K562 (cell line): Measurements from ENCODE around the gene UNC5B. TPM values are rescaled to one million over a fixed set of nuclear protein-coding genes. Genes with fewer than 3 reads are reported as not detected.
A peak's percentile ranks its signal among the peaks of the same experiment; 100 is the strongest.

Source experiments
- ATAC-seq: fragments of 200-7000 bp; cut with Tn5 transposase; 3 replicates; pipeline ENCODE4 v1.9.1; 2020; ENCODE audit warnings: moderate library complexity
- BruUV-seq: library from RNA; stranded (reverse); fragments of 400-500 nt; replicated peaks from 2 replicates; lab custom pipeline; 2021; lab: Mats Ljungman, UMichigan
- CTCF ChIA-PET: fragments of 300-600 bp; formaldehyde crosslinking; extraction: SDS; loops from one replicate; lab custom pipeline; 2021; ENCODE audit warnings: low intra/inter-chr PET ratio; lab: Yijun Ruan, JAX
- POLR2A ChIA-PET: fragments of 300-600, 350-650 bp; sonication (Branson Sonifier 250); formaldehyde crosslinking; extraction: SDS; loops from one replicate; lab custom pipeline; 2021; ENCODE audit warnings: antibody characterized with exemption, inconsistent platforms; lab: Yijun Ruan, JAX
- DNase-seq, 4 experiments: peaks; one replicate each; pipeline versions ENCODE4 v3.0.0 to v3.0.0-alpha.2; 2011 to 2018; ENCODE audit warnings: low spot score in 3 of 4, mixed read lengths in 3 of 4; ENCODE audit errors: extremely low read depth in 1 of 4
- FAIRE-seq: peaks from 2 replicates; lab custom pipeline; 2011; peaks lifted over from hg19 to GRCh38; lab: Jason Lieb, UNC
- H2AFZ ChIP-seq: 2 replicates; pipeline ENCODE4 v1.6.0; 2011; ENCODE audit warnings: low read depth, low read length, control low read depth, inconsistent platforms
- H3K27ac ChIP-seq: fragments of 200-600 bp; 3 replicates; pipeline ENCODE4 v1.8.0; 2011; ENCODE audit warnings: low read depth, mild to moderate bottlenecking, control low read depth, inconsistent platforms, low read length, moderate library complexity, mixed read lengths; ENCODE audit errors: extremely low read depth
- H3K27me3 ChIP-seq, 2 experiments: fragments of 300-600 bp in 1 of 2; 2 replicates in 1 of 2; 3 replicates in 1 of 2; pipeline versions ENCODE4 v1.6.0 to v1.8.0; 2011; ENCODE audit warnings: inconsistent platforms in 2 of 2, low read length in 2 of 2, mild to moderate bottlenecking in 1 of 2, mixed read lengths in 1 of 2, moderate library complexity in 1 of 2; ENCODE audit not compliant: control insufficient read depth in 2 of 2, insufficient read depth in 2 of 2
- H3K36me3 ChIP-seq: fragments of 300-600 bp; 3 replicates; pipeline ENCODE4 v1.8.0; 2011; ENCODE audit warnings: mild to moderate bottlenecking, low read length, inconsistent platforms; ENCODE audit not compliant: control insufficient read depth, insufficient read depth
- H3K4me1 ChIP-seq, 2 experiments: fragments of 200-600 bp in 1 of 2; replicated peaks in 1 of 2; 2 replicates in 1 of 2; 3 replicates in 1 of 2; pipeline versions ENCODE4 v1.5.1 to v1.8.0; 2011; ENCODE audit warnings: inconsistent platforms in 2 of 2, low read length in 2 of 2, mild to moderate bottlenecking in 1 of 2, mixed read lengths in 1 of 2, moderate library complexity in 1 of 2; ENCODE audit not compliant: control insufficient read depth in 2 of 2, insufficient read depth in 2 of 2
- H3K4me2 ChIP-seq: 2 replicates; pipeline ENCODE4 v1.6.1; 2011; ENCODE audit warnings: low read length, control low read depth, inconsistent platforms, mixed read lengths; ENCODE audit not compliant: insufficient read depth
- H3K4me3 ChIP-seq: fragments of 200-600 bp; sonication (generic), shearing (Covaris generic); 2 replicates; pipeline ENCODE4 v1.5.1; 2016; ENCODE audit warnings: control low read depth, inconsistent platforms
- H3K79me2 ChIP-seq: fragments of 200-600 bp; 3 replicates; pipeline ENCODE4 v1.8.0; 2011; ENCODE audit warnings: low read length, inconsistent platforms; ENCODE audit not compliant: control insufficient read depth, insufficient read depth
- H3K9ac ChIP-seq, 2 experiments: 2 replicates each; pipeline versions ENCODE4 v1.6.0 to v1.6.1; 2011; ENCODE audit warnings: low read depth in 2 of 2, low read length in 2 of 2, control low read depth in 1 of 2, inconsistent platforms in 1 of 2, mild to moderate bottlenecking in 1 of 2, mixed read lengths in 1 of 2; ENCODE audit not compliant: insufficient read depth in 1 of 2
- H3K9me1 ChIP-seq: one replicate; pipeline ENCODE4 v1.6.0; 2011; ENCODE audit warnings: inconsistent platforms, mild to moderate bottlenecking, low read length, moderate library complexity; ENCODE audit not compliant: control insufficient read depth, insufficient read depth
- H3K9me3 ChIP-seq: replicated peaks from 2 replicates; pipeline ENCODE4 v1.5.1; 2011; ENCODE audit warnings: low read depth, low read length, inconsistent platforms; ENCODE audit not compliant: control insufficient read depth, insufficient read depth
- H4K20me1 ChIP-seq: replicated peaks from 2 replicates; pipeline ENCODE4 v1.6.1; 2011; ENCODE audit warnings: low read length, inconsistent platforms, mixed read lengths; ENCODE audit not compliant: control insufficient read depth, insufficient read depth
- CCAR2 ChIP-seq: fragments of 200-400 bp; formaldehyde crosslinking; IDR thresholded peaks from 2 replicates; pipeline ENCODE4 v1.6.1; 2017; ENCODE audit warnings: mild to moderate bottlenecking, low read depth, low read length
- LEF1 ChIP-seq: fragments of 450-650 bp; IDR thresholded peaks from 2 replicates; pipeline ENCODE4 v1.6.1; 2016; ENCODE audit warnings: mild to moderate bottlenecking
- MBD1 ChIP-seq: fragments of 250-450 bp; sonication (Bioruptor Pico); IDR thresholded peaks from 2 replicates; pipeline ENCODE4 v1.8.0; 2022; ENCODE audit warnings: inconsistent platforms
- MCM2 ChIP-seq: fragments of 450-650 bp; IDR thresholded peaks from 2 replicates; pipeline ENCODE4 v1.6.1; 2017; ENCODE audit warnings: low read depth, mild to moderate bottlenecking
- NELFE ChIP-seq: IDR thresholded peaks from 2 replicates; pipeline ENCODE4 v1.6.1; 2011; ENCODE audit warnings: mild to moderate bottlenecking; ENCODE audit not compliant: insufficient read depth, insufficient read length
- TFAP4 ChIP-seq: sonication (generic); formaldehyde crosslinking; IDR thresholded peaks from 2 replicates; pipeline ENCODE4 v1.8.0; 2022; ENCODE audit warnings: missing genetic modification reagents, mild to moderate bottlenecking, moderate library complexity, borderline replicate concordance
- ZMIZ1 ChIP-seq, 2 experiments: fragments of 150-350 bp in 1 of 2; IDR thresholded peaks; 2 replicates each; pipeline ENCODE4 v1.6.1; 2012 to 2016; ENCODE audit warnings: low read depth in 2 of 2, low read length in 2 of 2, mild to moderate bottlenecking in 1 of 2, moderate library complexity in 1 of 2
- WGBS: fragments of 100-300 bp; shearing (Covaris generic); methylation state at CpG from one replicate; pipeline ENCODE4 v1.1.6; 2016; ENCODE audit warnings: low coverage, mixed read lengths; ENCODE audit not compliant: insufficient coverage; ENCODE audit errors: missing lambda C conversion rate; 5-methylcytosine and 5-hydroxymethylcytosine counted together
- in situ Hi-C: fragments of 300-500 bp; cut with MboI; formaldehyde crosslinking; loops from 4 replicates; pipeline ENCODE4 v1.15.0; 2018; ENCODE audit warnings: inconsistent platforms, mixed read lengths
- intact Hi-C: fragments of 100-400 bp; cut with micrococcal nuclease; formaldehyde crosslinking; loops from 2 replicates; pipeline ENCODE4 v1.14.2; 2022
- polyA plus RNA-seq, 8 experiments: library from polyadenylated mRNA; depleted of rRNA in 4 of 8; stranded (reverse) in 5 of 8; unstranded in 3 of 8; fragments of >200 nt; fragmentation: Nextera tagmentation in 2 of 8; fragmentation: Illumina TruSeq in 1 of 8; extraction: Ambion mirVana in 2 of 8; extraction: Trizol in 1 of 8; gene quantifications; 2 replicates each; pipeline versions ENCODE4 v1.2.1 to v1.2.3, GENCODE V29; 2011 to 2014; ENCODE audit warnings: inconsistent platforms in 1 of 8, missing spikeins in 1 of 8
- total RNA-seq, 7 experiments: library from RNA; depleted of rRNA in 6 of 7; stranded (reverse); fragments of >200 nt in 6 of 7; fragmentation: Illumina TruSeq in 2 of 7; extraction: Trizol in 2 of 7; gene quantifications; 2 replicates each; pipeline versions ENCODE4 v1.2.1 to v1.2.3, GENCODE V29; 2011 to 2021; ENCODE audit warnings: low replicate concordance in 1 of 7

The UNC5B gene
- total and polyA plus RNA-seq, 9 of the 15 experiments (the other 6 are each of a cell fraction or from before 2014, with no cell fraction given), result 0.10 to 8.4 (median 2.1) TPM

- Histone ChIP-seq H2AFZ (no peak overlapping the region), H3K4me1 (peaks cover 3 to 14% of the 10 kb centered on the region in 2 experiments; a peak in 4 of 5 replicates), H3K79me2 (no peaks in the 10 kb centered on the region), H3K9ac (peak overlapping the region in 1 of 2 experiments; percentile 41; a peak in 2 of 4 replicates), H3K27me3 (peaks cover 0 to 21% of the 10 kb centered on the region in 2 experiments; a peak in 2 of 5 replicates), H3K4me3 (no peak overlapping the region), H3K4me2 (no peak overlapping the region), H3K9me3 (no peaks in the 10 kb centered on the region), H3K9me1 (no peaks in the 10 kb centered on the region), H3K27ac (no peak overlapping the region), H4K20me1 (peaks cover 2% of the 10 kb centered on the region; the same call in 1 of the 2 replicates), H3K36me3 (no peaks in the 10 kb centered on the region)
- FAIRE-seq (no peak), ATAC-seq (no peak), DNase-seq (no peak)
- in situ Hi-C loops, result no loop called here
- no TSS peak for BruUV-seq
- intact Hi-C loops, result no loop called here
- CTCF ChIA-PET, result interaction anchor here (0.6 kb wide), 1 partner anchor 83 kb away, joined by 4 read pairs; no protein-coding TSS in a partner anchor
- POLR2A ChIA-PET, result interaction anchor here (0.6 to 0.7 kb wide), 2 partner anchors 15 to 365 kb away, joined by 3 read pairs; no protein-coding TSS in a partner anchor
- 62% methylated on average over 19 of the region's 19 CpGs for WGBS
- TF ChIP-seq LEF1, result no peak
- no peak for TF ChIP-seq MCM2
- TF ChIP-seq MBD1 (CRISPR knock-in tag), result no peak
- TF ChIP-seq ZMIZ1 (IDR thresholded peaks at IDR 0.05; ENCODE audit: low read depth in 2 of 2, low read length in 2 of 2), result no peak
- TF ChIP-seq TFAP4 (CRISPR knock-in tag), result 0 out of 2 replicates have a peak, but pooled peaks have one; percentile 9
- TF ChIP-seq NELFE, result no peak
- TF ChIP-seq CCAR2, result no peak
Measured at GRCh38 chr10:71293446-71294084, 81.2 kb downstream of the UNC5B start.
